Ovary (tissue), 9 donors: ENCODE data around the gene CLIC1. TPM values are rescaled to one million over a fixed set of nuclear protein-coding genes. Genes with fewer than 3 reads are reported as not detected.

Source experiments
- DNase-seq, 5 donors: peaks; one replicate each; pipeline ENCODE4 v3.0.0-alpha.2; 2019 to 2020
- H3K27ac ChIP-seq, 2 donors: fragments of 200-600 bp; one replicate each; pipeline versions ENCODE4 v1.5.1 to v1.8.0; 2019 to 2022
- H3K27me3 ChIP-seq: fragments of 200-600 bp; one replicate; pipeline ENCODE4 v1.8.0; 2022
- H3K36me3 ChIP-seq: fragments of 200-600 bp; sonication (generic); one replicate; pipeline ENCODE4 v1.5.1; 2019
- H3K4me1 ChIP-seq: one replicate; pipeline ENCODE4 v1.8.1; 2013; ENCODE audit warnings: mild to moderate bottlenecking, moderate library complexity; ENCODE audit not compliant: insufficient read depth
- H3K4me3 ChIP-seq: fragments of 200-600 bp; sonication (generic); one replicate; pipeline ENCODE4 v1.5.1; 2017
- H3K9me3 ChIP-seq, 2 donors: fragments of 200-600 bp in 1 of 2; sonication (generic) in 1 of 2; one replicate each; pipeline versions ENCODE4 v1.5.1 to v1.8.1; 2013 to 2019; ENCODE audit warnings: mild to moderate bottlenecking in 1 of 2, moderate library complexity in 1 of 2
- CTCF ChIP-seq, 3 donors: fragments of 450-650 bp in 2 of 3; fragments of 200-600 bp in 1 of 3; IDR thresholded peaks; one replicate each; pipeline versions ENCODE4 v1.5.1 to v1.8.0; 2016 to 2022; ENCODE audit warnings: antibody characterized with exemption in 3 of 3, mild to moderate bottlenecking in 1 of 3
- EP300 ChIP-seq: sonication (generic); formaldehyde crosslinking; IDR thresholded peaks from one replicate; pipeline ENCODE4 v1.6.1; 2017; ENCODE audit warnings: antibody characterized with exemption
- POLR2A ChIP-seq: fragments of 450-650 bp; IDR thresholded peaks from one replicate; pipeline ENCODE4 v1.6.1; 2017; ENCODE audit warnings: antibody characterized with exemption, mild to moderate bottlenecking, moderate library complexity
- WGBS, 3 donors: extraction: QIAGEN DNeasy Blood & Tissue Kit in 1 of 3; methylation state at CpG; one replicate each; pipeline versions ENCODE4 v1.1.5 to v1.1.7; 2013 to 2017; 5-methylcytosine and 5-hydroxymethylcytosine counted together
- intact Hi-C, 4 donors: fragments of 100-400 bp; cut with DNase I; formaldehyde crosslinking; loops; one replicate each; pipeline versions ENCODE4 v1.11.0 to v1.15.1; 2022 to 2023
- polyA plus RNA-seq, 2 donors: library from polyadenylated mRNA; stranded (reverse); fragments of 200-250 nt in 1 of 2; fragments of 350-450 nt in 1 of 2; fragmentation: Illumina TruSeq in 1 of 2; extraction: RNeasy Lipid Tissue Mini Kit (QIAGEN cat#74804) in 1 of 2; gene quantifications; one replicate each; pipeline ENCODE4 v1.2.3, GENCODE V29; 2013 to 2014
- total RNA-seq, 7 donors: library from RNA; depleted of rRNA in 2 of 7; stranded (reverse); fragments of >200 nt in 2 of 7; fragmentation: NEBNext Ultra II Directional in 3 of 7; extraction: Animal tissue kit (Norgen Biotek cat#: 25700) in 3 of 7; gene quantifications; one replicate each; pipeline versions ENCODE4 v1.1.0 to v1.2.4, GENCODE V29; 2016 to 2023
- donor health status: DM: no; HTN: no; CAD: no; lungs with moderate emphysema.
- donor health status: DM: no; HTN: no; CAD: no.
- donor health status: Bipolar disorder and iron deficiency.
- donor health status: DM: yes; HTN: yes; CAD: no.
- donor health status: DM: no; HTN: no; CAD: no.
- donor health status: DM: yes; HTN: yes; CAD: no.

The CLIC1 gene
- total and polyA plus RNA-seq, 9 donors, result 128 to 473 (median 185) TPM

GRCh38 chr6:31737991-31738979 is 2.0 kb upstream of the CLIC1 start:
- TF ChIP-seq POLR2A (no peak), CTCF (IDR thresholded peaks at IDR 0.05) (no peak), EP300 (no peak)
- Histone ChIP-seq H3K4me1 (peaks cover 12% of the 10 kb centered on the region), H3K9me3 (no peaks in the 10 kb centered on the region), H3K27me3 (no peaks in the 10 kb centered on the region), H3K4me3 (no peak overlapping the region), H3K27ac (no peak overlapping the region), H3K36me3 (no peaks in the 10 kb centered on the region)
- 10 to 13% (median 10%) methylated on average over 6 of the region's 6 CpGs for WGBS, 3 donors
- intact Hi-C loops, result loop anchor here in 3 of 4 donors (5.0 to 10.0 kb wide), 3 partner anchors 57 to 97 kb away; partner anchors contain the start of gene VARS1 (in 1 of the 3)
- DNase-seq, result no peak

- no peak for TF ChIP-seq CTCF (IDR thresholded peaks at IDR 0.05)
- TF ChIP-seq POLR2A, result no peak
- no peak for TF ChIP-seq EP300
- Histone ChIP-seq H3K4me1 (peaks cover 12% of the 10 kb centered on the region), H3K27me3 (no peaks in the 10 kb centered on the region), H3K9me3 (no peaks in the 10 kb centered on the region), H3K27ac (peak overlapping the region in 1 of 2 donors; percentile 83), H3K36me3 (no peaks in the 10 kb centered on the region), H3K4me3 (no peak overlapping the region)
- no peak for DNase-seq
- intact Hi-C loops, result loop anchor here in 3 of 4 donors (5.0 to 10.0 kb wide), 3 partner anchors 57 to 97 kb away; partner anchors contain the start of gene VARS1 (in 1 of the 3)
- 60 to 65% (median 60%) methylated on average over 7 of the region's 7 CpGs for WGBS, 3 donors
These were observed 1.1 kb upstream of the CLIC1 start for GRCh38 chr6:31737315-31737990.

- no peaks in the 10 kb centered on the region for H3K9me3 ChIP-seq
- H3K27me3 ChIP-seq, result no peaks in the 10 kb centered on the region
- no peak for TF ChIP-seq POLR2A
- no peak for TF ChIP-seq CTCF (IDR thresholded peaks at IDR 0.05)
- no peak for TF ChIP-seq EP300
- peak overlapping the region; percentile 63 for H3K4me3 ChIP-seq
- H3K4me1 ChIP-seq, result peaks cover 12% of the 10 kb centered on the region
- intact Hi-C loops, result loop anchor here in 3 of 4 donors (5.0 to 10.0 kb wide), 3 partner anchors 58 to 98 kb away; partner anchors contain the start of gene VARS1 (in 1 of the 3)
- H3K27ac ChIP-seq, result peak overlapping the region; percentile 83 to 90
- no peak for DNase-seq
- WGBS, 3 donors, result 38 to 41% (median 40%) methylated on average over 10 of the region's 10 CpGs
- H3K36me3 ChIP-seq, result no peaks in the 10 kb centered on the region
These were observed 511 bp upstream of the CLIC1 start for GRCh38 chr6:31736768-31737314.

GRCh38 chr6:31734821-31735406 is 1.4 kb downstream of the CLIC1 start:
- TF ChIP-seq EP300 (no peak), POLR2A (peak; percentile 38)
- Histone ChIP-seq H3K4me1 (peaks cover 12% of the 10 kb centered on the region), H3K27ac (peak overlapping the region; percentile 83 to 90), H3K27me3 (no peaks in the 10 kb centered on the region), H3K9me3 (no peaks in the 10 kb centered on the region), H3K4me3 (peak overlapping the region; percentile 63), H3K36me3 (no peaks in the 10 kb centered on the region)
- peak; percentile 42 to 57 (median 56) for DNase-seq
- WGBS, 3 donors, result 0 to 1% (median 0%) methylated on average over 18 of the region's 18 CpGs
- intact Hi-C loops, result loop anchor here in 3 of 4 donors (5.0 to 10.0 kb wide), 3 partner anchors 60 to 100 kb away; partner anchors contain the start of gene VARS1 (in 1 of the 3)
